Retinal pigment epithelial cell (primary cell): ENCODE results near the gene KLHL36.

Experiments used
- DNase-seq: peaks from one replicate; pipeline ENCODE4 v3.0.0-alpha.2; 2010; ENCODE audit warnings: low read depth
- H3K4me3 ChIP-seq: 2 replicates; pipeline ENCODE4 v1.5.1; 2011; ENCODE audit warnings: mild to moderate bottlenecking, low read length, control low read depth, moderate library complexity
- TF ChIP-seq, protein P1 (sequence below): conservative IDR thresholded peaks from 2 replicates; pipeline ENCODE4 v1.5.1; 2011; ENCODE audit warnings: low read depth, low read length, control low read depth, inconsistent platforms

KLHL36 gene

DNA sequence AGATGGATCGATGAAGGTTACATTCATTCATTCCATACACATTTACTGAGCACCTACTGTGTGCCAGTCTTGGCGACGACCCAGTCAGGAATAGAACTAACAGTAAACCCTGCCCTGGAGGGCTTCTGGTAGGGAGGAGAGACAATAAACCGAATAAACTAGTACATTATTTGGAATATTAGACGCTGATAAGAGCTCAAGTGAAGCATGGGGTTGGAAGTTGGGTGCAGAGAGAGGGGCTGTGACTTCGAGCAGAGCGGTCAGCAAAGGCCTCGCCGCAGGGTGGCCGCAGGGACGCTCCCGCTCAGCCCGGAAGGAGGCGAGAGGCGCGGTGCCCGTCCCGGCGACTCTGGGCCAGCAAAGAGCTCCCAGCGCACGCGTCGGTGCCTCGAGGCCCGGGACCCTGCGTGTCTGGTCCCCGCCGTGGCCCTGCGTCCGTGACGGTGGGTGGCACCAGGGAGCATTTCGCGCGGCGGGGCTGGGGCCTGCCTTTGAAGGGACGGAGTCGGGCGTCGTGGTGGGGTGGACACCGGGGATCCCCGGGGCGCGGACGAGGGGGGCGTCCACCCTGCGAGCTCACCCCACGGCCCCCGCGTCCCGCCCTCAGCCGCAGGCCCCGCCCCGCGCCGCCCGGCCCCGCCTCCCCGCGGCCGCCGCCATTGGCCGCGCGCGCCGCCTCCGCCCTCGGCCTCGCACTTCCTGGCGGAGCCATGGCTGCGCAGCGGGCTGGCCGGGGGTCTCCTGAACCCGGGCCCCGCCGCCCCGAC, at the start of gene KLHL36:
Gene KLHL36, plus strand, starts transcription at position 684 of the 767 bp plus-strand sequence. CDS start 2,357 bp downstream, outside the sequence.
- TF ChIP-seq, protein P1, sequence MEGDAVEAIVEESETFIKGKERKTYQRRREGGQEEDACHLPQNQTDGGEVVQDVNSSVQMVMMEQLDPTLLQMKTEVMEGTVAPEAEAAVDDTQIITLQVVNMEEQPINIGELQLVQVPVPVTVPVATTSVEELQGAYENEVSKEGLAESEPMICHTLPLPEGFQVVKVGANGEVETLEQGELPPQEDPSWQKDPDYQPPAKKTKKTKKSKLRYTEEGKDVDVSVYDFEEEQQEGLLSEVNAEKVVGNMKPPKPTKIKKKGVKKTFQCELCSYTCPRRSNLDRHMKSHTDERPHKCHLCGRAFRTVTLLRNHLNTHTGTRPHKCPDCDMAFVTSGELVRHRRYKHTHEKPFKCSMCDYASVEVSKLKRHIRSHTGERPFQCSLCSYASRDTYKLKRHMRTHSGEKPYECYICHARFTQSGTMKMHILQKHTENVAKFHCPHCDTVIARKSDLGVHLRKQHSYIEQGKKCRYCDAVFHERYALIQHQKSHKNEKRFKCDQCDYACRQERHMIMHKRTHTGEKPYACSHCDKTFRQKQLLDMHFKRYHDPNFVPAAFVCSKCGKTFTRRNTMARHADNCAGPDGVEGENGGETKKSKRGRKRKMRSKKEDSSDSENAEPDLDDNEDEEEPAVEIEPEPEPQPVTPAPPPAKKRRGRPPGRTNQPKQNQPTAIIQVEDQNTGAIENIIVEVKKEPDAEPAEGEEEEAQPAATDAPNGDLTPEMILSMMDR = no peak
- peak within 1 kb of the TSS; percentile 72 for H3K4me3 ChIP-seq
- no peak for DNase-seq

GRCh38 chr16:84599521-84600202, 48.6 kb upstream of the KLHL36 start:
- no peak for DNase-seq
- TF ChIP-seq, protein P1 = no peak
- no peak overlapping the region for H3K4me3 ChIP-seq

DNA sequence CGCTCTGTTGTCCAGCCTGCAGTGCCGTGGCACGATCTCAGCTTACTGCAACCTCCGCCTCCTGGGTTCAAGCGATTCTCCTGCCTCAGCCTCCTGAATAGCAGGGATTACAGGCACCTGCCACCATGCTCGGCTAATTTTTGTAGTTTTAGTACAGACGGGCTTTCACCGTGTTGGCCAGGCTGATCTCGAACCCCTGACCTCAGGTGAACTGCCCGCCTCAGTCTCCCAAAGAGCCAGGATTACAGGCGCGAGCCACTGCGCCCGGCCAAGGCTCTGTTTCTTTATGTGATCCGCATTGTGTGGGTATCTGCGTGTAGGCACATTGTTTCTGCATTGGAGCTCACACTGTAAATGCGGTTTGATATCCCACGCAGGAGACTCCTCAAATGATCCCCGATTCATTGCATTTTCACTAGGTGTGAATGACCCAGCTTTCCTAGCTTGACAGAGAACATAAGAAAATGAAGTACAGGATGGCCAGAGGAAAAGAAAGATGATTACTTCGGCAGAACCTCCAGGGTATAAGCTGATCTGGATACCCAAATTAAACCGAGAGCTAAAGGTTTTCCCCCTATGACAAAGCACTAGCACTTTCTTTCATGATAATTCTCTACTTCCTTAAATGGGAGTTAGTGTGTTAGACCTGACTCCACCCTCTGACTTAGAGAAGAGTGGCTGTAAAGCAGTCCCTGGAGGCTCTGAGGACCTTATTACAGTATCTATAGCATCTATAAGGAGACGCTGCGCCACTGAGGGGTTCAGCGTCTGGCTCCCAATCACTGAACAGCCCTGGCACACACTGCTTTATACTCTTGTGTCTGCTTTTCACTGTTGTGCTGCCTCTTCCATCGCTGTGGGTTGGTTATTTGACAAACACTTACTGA, 47.7 kb upstream of the KLHL36 start:
- no peak overlapping the region for H3K4me3 ChIP-seq
- DNase-seq = no peak

DNA sequence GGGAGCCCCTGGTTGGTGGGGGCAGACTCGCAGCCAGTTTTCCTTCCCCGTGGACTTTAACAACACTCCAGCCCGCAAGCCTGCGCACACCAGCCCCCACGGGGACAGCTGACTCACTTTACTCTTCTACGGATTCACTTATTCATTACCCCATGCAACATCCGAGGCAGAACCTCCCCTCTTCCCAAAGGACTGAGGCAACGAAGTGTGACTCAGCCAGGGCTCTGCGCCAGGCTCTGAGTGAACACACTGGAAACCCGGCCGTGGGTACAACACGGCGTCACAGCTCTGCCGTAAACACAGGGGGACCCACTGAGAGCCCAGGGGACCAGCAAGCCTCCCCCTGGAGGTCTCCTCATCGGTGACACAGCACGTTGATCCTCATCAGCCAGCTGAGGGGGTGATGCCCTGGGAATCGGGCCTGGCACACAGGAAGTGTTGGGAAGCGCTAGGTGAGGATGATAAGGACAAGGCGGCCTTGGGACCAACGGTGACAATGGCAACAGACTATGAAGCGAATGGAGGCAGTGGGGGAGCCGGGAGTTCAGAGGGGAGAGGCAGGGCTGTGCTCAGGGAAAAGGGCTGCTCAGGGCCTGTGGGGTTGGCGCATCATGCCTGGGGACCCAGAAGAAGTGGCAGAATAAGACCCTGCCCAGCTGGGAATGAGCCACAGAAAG, 45.0 kb upstream of the KLHL36 start:
- TF ChIP-seq, protein P1 = no peak
- H3K4me3 ChIP-seq = no peak overlapping the region
- peak; percentile 76 for DNase-seq

More for the DNA sequence above, 47.7 kb upstream of the KLHL36 start:
- TF ChIP-seq, protein P1 = no peak

DNA sequence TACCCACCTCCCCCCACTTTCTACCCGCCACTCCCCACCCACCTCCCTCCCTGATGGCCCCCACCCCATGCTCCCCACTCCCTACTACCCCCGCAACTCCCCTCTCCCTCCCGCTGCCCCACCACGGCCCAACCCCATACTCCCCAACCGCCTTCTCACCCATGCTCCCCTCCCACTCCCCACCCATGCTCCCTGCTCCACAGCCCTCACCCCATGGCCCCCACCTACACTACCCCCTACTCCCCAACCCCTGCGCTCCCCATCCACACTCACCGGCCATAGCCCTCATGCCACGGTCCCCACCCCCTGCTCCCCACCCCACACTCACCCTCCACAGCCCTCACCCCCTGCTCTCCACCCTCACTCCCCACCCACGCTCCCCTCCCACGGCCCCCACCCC, 44.4 kb upstream of the KLHL36 start:
- H3K4me3 ChIP-seq = no peak overlapping the region
- TF ChIP-seq, protein P1 = no peak
- no peak for DNase-seq

- H3K4me3 ChIP-seq = no peak overlapping the region
- DNase-seq = no peak
- TF ChIP-seq, protein P1 = no peak
These were observed 43.8 kb upstream of the KLHL36 start for GRCh38 chr16:84604477-84605013.
